ENCODE measurements around the gene CD109. TPM values are rescaled to one million over a fixed set of nuclear protein-coding genes. Genes with fewer than 3 reads are reported as not detected.

CD109 gene
- total RNA-seq, 2 donors from 2014 or later = 2.0 TPM

DNA sequence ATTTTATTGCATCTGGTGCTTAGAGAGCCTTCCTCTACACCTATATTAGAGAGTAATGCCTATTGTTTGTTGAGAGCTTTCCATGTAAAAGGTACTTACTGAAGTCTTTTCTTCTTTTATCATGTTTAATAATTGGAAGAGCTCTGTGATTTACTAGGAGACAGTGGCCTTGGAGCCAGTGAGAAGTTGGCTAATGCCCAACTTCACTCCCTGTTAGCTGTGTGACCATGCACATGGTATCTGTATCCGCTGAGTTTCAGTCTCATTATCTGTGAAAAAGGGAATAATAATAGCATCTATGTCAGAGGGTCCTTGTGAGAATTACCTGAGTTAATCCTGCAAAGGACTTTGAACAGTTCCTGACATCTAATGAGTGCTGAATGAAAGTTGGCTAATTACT lies 105.0 kb downstream of the CD109 start:
- no peaks in the 10 kb centered on the region for H3K4me1 ChIP-seq (ENCODE audit: control insufficient read depth, insufficient read depth, low read length)
- Mint-ChIP-seq H3K9me3 (peaks cover 3% of the 10 kb centered on the region), H3K36me3 (ENCODE audit: low read depth) (no peaks in the 10 kb centered on the region), H3K4me1 (peaks cover 7% of the 10 kb centered on the region), H3K27me3 (ENCODE audit: insufficient read depth) (no peaks in the 10 kb centered on the region), H3K4me3 (no peak overlapping the region), H3K27ac (no peak overlapping the region)
- H3K4me3 ChIP-seq (ENCODE audit: low read length) = no peak overlapping the region
- H3K27me3 ChIP-seq (ENCODE audit: control insufficient read depth, insufficient read depth, low read length, poor library complexity, severe bottlenecking) = peaks cover 6% of the 10 kb centered on the region
- H3K27ac ChIP-seq (ENCODE audit: low read depth, low read length) = no peak overlapping the region
- no peak for DNase-seq
- WGBS, 2 experiments (ENCODE audit: insufficient coverage in 1 of 2, insufficient read length in 1 of 2) = 91% methylated on average over 1 of the region's 1 CpG; no CpG with 5 or more reads in 1 of the 2 experiments
- no peaks in the 10 kb centered on the region for H3K36me3 ChIP-seq (ENCODE audit: control insufficient read depth, insufficient read depth, low read length)
- TF ChIP-seq CTCF (conservative IDR thresholded peaks at IDR 0.05) = no peak
- H3K9ac ChIP-seq (ENCODE audit: extremely low read depth, low read length, poor library complexity, severe bottlenecking) = no peak overlapping the region
- no peaks in the 10 kb centered on the region for H3K9me3 ChIP-seq (ENCODE audit: control insufficient read depth, low read length)

DNA sequence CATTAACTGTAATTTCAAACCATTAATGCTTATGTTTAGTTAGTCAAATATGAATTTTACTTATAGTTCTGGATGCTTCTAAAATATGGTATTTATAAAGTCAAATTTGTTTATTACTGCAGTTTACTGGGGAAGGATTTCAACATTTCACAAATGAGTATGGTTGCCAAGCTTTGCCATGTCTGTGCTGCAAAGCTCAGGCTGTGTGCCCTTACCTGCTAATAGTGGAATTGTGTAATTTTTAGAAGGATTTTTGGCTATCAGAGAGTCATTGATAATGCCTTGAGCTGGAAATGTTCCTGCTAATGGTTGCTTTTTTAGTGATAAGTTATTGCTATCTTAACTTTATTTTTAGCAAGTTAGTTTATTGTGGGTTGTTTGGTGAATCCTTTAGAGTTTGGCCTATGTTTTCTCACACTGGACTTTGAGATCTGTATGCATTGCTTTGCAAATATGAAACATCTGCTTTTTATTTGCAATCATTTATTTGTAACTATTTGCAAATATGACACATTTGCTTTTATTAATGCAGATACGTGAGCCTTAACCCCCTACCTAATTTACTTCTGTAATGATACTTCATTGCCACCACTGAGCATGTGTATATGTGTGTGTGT lies 105.8 kb downstream of the CD109 start:
- H3K36me3 Mint-ChIP-seq (ENCODE audit: low read depth) = no peaks in the 10 kb centered on the region
- H3K4me1 ChIP-seq (ENCODE audit: control insufficient read depth, insufficient read depth, low read length) = no peaks in the 10 kb centered on the region
- H3K27me3 Mint-ChIP-seq (ENCODE audit: insufficient read depth) = no peaks in the 10 kb centered on the region
- no peaks in the 10 kb centered on the region for H3K9me3 ChIP-seq (ENCODE audit: control insufficient read depth, low read length)
- peaks cover 9% of the 10 kb centered on the region for H3K27me3 ChIP-seq (ENCODE audit: control insufficient read depth, insufficient read depth, low read length, poor library complexity, severe bottlenecking)
- H3K36me3 ChIP-seq (ENCODE audit: control insufficient read depth, insufficient read depth, low read length) = no peaks in the 10 kb centered on the region
- peaks cover 3% of the 10 kb centered on the region for H3K9me3 Mint-ChIP-seq
- H3K27ac ChIP-seq (ENCODE audit: low read depth, low read length) = no peak overlapping the region
- TF ChIP-seq CTCF (conservative IDR thresholded peaks at IDR 0.05) = no peak
- WGBS, 2 experiments (ENCODE audit: insufficient coverage in 1 of 2, insufficient read length in 1 of 2) = no CpG with 5 or more reads among the region's 1 CpG
- no peak overlapping the region for H3K9ac ChIP-seq (ENCODE audit: extremely low read depth, low read length, poor library complexity, severe bottlenecking)
- H3K4me3 Mint-ChIP-seq = no peak overlapping the region
- H3K27ac Mint-ChIP-seq = no peak overlapping the region
- no peak overlapping the region for H3K4me3 ChIP-seq (ENCODE audit: low read length)
- H3K4me1 Mint-ChIP-seq = peaks cover 7% of the 10 kb centered on the region
- no peak for DNase-seq

DNA sequence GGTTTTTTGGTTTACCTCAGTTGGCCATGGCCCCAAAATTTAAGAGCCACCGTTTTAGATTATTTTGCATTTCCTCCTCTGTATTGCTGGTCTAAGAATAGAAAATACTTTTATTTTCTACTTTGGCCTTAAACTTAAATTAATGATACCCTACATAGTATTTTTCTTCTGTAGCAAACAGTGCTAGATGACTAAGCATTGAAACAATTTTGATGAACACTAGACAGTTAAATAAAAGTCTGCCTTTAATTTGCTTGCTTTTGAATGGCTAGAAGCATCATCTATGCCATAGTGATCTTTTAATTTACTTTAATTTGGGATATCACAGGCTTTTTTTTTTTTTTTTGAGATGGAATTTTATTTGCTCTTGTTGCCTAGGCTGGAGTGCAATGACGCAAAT lies 106.4 kb downstream of the CD109 start:
- 84 to 100% methylated on average over 1 to 2 of the region's 2 CpGs for WGBS, 2 experiments (ENCODE audit: insufficient coverage in 1 of 2, insufficient read length in 1 of 2)
- Mint-ChIP-seq H3K27ac (no peak overlapping the region), H3K4me1 (peaks cover 7% of the 10 kb centered on the region)

More for the DNA sequence above, 106.4 kb downstream of the CD109 start:
- Mint-ChIP-seq H3K36me3 (ENCODE audit: low read depth) (no peaks in the 10 kb centered on the region), H3K9me3 (peaks cover 3% of the 10 kb centered on the region), H3K4me3 (no peak overlapping the region), H3K27me3 (ENCODE audit: insufficient read depth) (no peaks in the 10 kb centered on the region)
- peaks cover 15% of the 10 kb centered on the region for H3K27me3 ChIP-seq (ENCODE audit: control insufficient read depth, insufficient read depth, low read length, poor library complexity, severe bottlenecking)
- H3K4me3 ChIP-seq (ENCODE audit: low read length) = no peak overlapping the region
- no peak for TF ChIP-seq CTCF (conservative IDR thresholded peaks at IDR 0.05)
- H3K9me3 ChIP-seq (ENCODE audit: control insufficient read depth, low read length) = no peaks in the 10 kb centered on the region
- H3K36me3 ChIP-seq (ENCODE audit: control insufficient read depth, insufficient read depth, low read length) = no peaks in the 10 kb centered on the region
- H3K4me1 ChIP-seq (ENCODE audit: control insufficient read depth, insufficient read depth, low read length) = no peaks in the 10 kb centered on the region
- H3K27ac ChIP-seq (ENCODE audit: low read depth, low read length) = no peak overlapping the region
- no peak overlapping the region for H3K9ac ChIP-seq (ENCODE audit: extremely low read depth, low read length, poor library complexity, severe bottlenecking)
- DNase-seq = no peak
